HG03342 (cell line): Measurements from ENCODE around the gene VKORC1L1.
"Not testable (repeated sequence)": the region's sequence is repeated elsewhere in the genome, so short reads cannot be mapped to it uniquely, and the experiment has no call there.

Experiments used
- ATAC-seq: cut with Tn5 transposase; IDR thresholded peaks from one replicate; pipeline ENCODE4 v1.9.1; 2021; ENCODE audit warnings: mild to moderate bottlenecking, moderate library complexity; ENCODE audit not compliant: unreplicated experiment

The VKORC1L1 gene

GRCh38 chr7:65872776-65873581 lies at the start of gene VKORC1L1:
VKORC1L1 (plus strand) TSS chr7:65873074; CDS start chr7:65873372, 298 bp downstream.
- peak; percentile 87 for ATAC-seq

GRCh38 chr7:65827366-65827765 lies 45.5 kb upstream of the VKORC1L1 start:
- ATAC-seq, result no peak

- no peak for ATAC-seq
Observed at GRCh38 chr7:65832281-65832680, 40.6 kb upstream of the VKORC1L1 start.

- not testable (repeated sequence) for ATAC-seq
Observed at GRCh38 chr7:65836684-65837083, 36.2 kb upstream of the VKORC1L1 start.

GRCh38 chr7:65837541-65837956 lies 35.3 kb upstream of the VKORC1L1 start:
- ATAC-seq, result not testable (repeated sequence)

GRCh38 chr7:65839846-65840245 lies 33.0 kb upstream of the VKORC1L1 start:
- no peak for ATAC-seq

GRCh38 chr7:65840446-65840845 lies 32.4 kb upstream of the VKORC1L1 start:
- no peak for ATAC-seq

GRCh38 chr7:65843616-65844015 lies 29.3 kb upstream of the VKORC1L1 start:
- ATAC-seq, result not testable (repeated sequence)

- no peak for ATAC-seq
Observed at GRCh38 chr7:65846008-65846570, 26.8 kb upstream of the VKORC1L1 start.

- ATAC-seq, result not testable (repeated sequence)
Observed at GRCh38 chr7:65853426-65853825, 19.4 kb upstream of the VKORC1L1 start.

- not testable (repeated sequence) for ATAC-seq
Observed at GRCh38 chr7:65853892-65854291, 19.0 kb upstream of the VKORC1L1 start.

GRCh38 chr7:65857321-65857894 lies 15.5 kb upstream of the VKORC1L1 start:
- not testable (repeated sequence) for ATAC-seq

- not testable (repeated sequence) for ATAC-seq
Observed at GRCh38 chr7:65858660-65859059, 14.2 kb upstream of the VKORC1L1 start.

- not testable (repeated sequence) for ATAC-seq
Observed at GRCh38 chr7:65866244-65866643, 6.6 kb upstream of the VKORC1L1 start.

GRCh38 chr7:65867681-65868080 lies 5.2 kb upstream of the VKORC1L1 start:
- not testable (repeated sequence) for ATAC-seq

- not testable (repeated sequence) for ATAC-seq
Observed at GRCh38 chr7:65869312-65869711, 3.6 kb upstream of the VKORC1L1 start.

GRCh38 chr7:65871451-65871850 lies 1.4 kb upstream of the VKORC1L1 start:
- not testable (repeated sequence) for ATAC-seq

GRCh38 chr7:65873582-65874193 lies 814 bp downstream of the VKORC1L1 start:
- peak; percentile 34 for ATAC-seq

- ATAC-seq, result not testable (repeated sequence)
Observed at GRCh38 chr7:65875715-65876114, 2.8 kb downstream of the VKORC1L1 start.

- ATAC-seq, result peak; percentile 67
Observed at GRCh38 chr7:65879292-65880153, 6.6 kb downstream of the VKORC1L1 start.
